B cell (primary cell): ENCODE measurements around the gene ZFPM1.

ENCODE experiments used
- CTCF ChIP-seq: fragments of 200-600 bp; IDR thresholded peaks from one replicate; pipeline ENCODE4 v1.8.0; 2022; ENCODE audit warnings: antibody characterized with exemption, mild to moderate bottlenecking
- EZH2 ChIP-seq: IDR thresholded peaks from 2 replicates; pipeline ENCODE4 v1.6.1; 2012; ENCODE audit warnings: borderline replicate concordance, low read depth, mild to moderate bottlenecking, moderate library complexity, low read length; ENCODE audit not compliant: insufficient read depth, poor library complexity, severe bottlenecking

GRCh38 chr16:88505405-88506082 lies 52.5 kb downstream of the ZFPM1 start:
- TF ChIP-seq CTCF (no peak), EZH2 (no peak)
